HepG2 (cell line): Measurements from ENCODE around the gene POU3F1.

ENCODE experiments used
- CTCF ChIP-seq: sonication (generic); formaldehyde crosslinking; IDR thresholded peaks from 2 replicates; pipeline ENCODE4 v1.5.0; 2020; ENCODE audit warnings: mild to moderate bottlenecking, missing genetic modification reagents, moderate library complexity
- E2F5 ChIP-seq: sonication (generic); formaldehyde crosslinking; conservative IDR thresholded peaks from 2 replicates; pipeline ENCODE4 v1.4.0; 2020; ENCODE audit warnings: missing genetic modification reagents
- GABPA ChIP-seq, 2 experiments: IDR thresholded peaks; 2 replicates each; pipeline ENCODE4 v1.6.1; 2011 to 2016; ENCODE audit warnings: low read depth in 2 of 2, low read length in 1 of 2, missing biosample characterization in 1 of 2, missing genetic modification characterization in 1 of 2
- IRF1 ChIP-seq: sonication (generic); formaldehyde crosslinking; IDR thresholded peaks from 2 replicates; pipeline ENCODE4 v1.4.0; 2020; ENCODE audit warnings: low read depth, mild to moderate bottlenecking, missing genetic modification reagents
- TAF1 ChIP-seq: sonication (generic); formaldehyde crosslinking; IDR thresholded peaks from 2 replicates; pipeline ENCODE4 v1.4.0; 2020; ENCODE audit warnings: missing genetic modification reagents
- ZNF256 ChIP-seq: sonication (generic); formaldehyde crosslinking; conservative IDR thresholded peaks from 2 replicates; pipeline ENCODE4 v1.4.0; 2020; ENCODE audit warnings: missing genetic modification reagents
- ZNF292 ChIP-seq: sonication (generic); formaldehyde crosslinking; IDR thresholded peaks from 2 replicates; pipeline ENCODE4 v1.8.1; 2022; ENCODE audit warnings: mild to moderate bottlenecking, low read depth, missing genetic modification reagents, borderline replicate concordance

GRCh38 chr1:38083541-38083940, 36.9 kb upstream of the POU3F1 start:
- TF ChIP-seq CTCF (CRISPR knock-in tag) (no peak), ZNF256 (CRISPR knock-in tag) (no peak), E2F5 (CRISPR knock-in tag) (no peak), GABPA (IDR thresholded peaks at IDR 0.05; ENCODE audit: low read depth, low read length) (no peak), GABPA (CRISPR knock-in tag; IDR thresholded peaks at IDR 0.05; ENCODE audit: low read depth) (no peak), ZNF292 (CRISPR knock-in tag) (no peak), TAF1 (CRISPR knock-in tag) (no peak), IRF1 (CRISPR knock-in tag) (no peak)
